ENCODE results near the gene NELL2.

NELL2 gene

DNA sequence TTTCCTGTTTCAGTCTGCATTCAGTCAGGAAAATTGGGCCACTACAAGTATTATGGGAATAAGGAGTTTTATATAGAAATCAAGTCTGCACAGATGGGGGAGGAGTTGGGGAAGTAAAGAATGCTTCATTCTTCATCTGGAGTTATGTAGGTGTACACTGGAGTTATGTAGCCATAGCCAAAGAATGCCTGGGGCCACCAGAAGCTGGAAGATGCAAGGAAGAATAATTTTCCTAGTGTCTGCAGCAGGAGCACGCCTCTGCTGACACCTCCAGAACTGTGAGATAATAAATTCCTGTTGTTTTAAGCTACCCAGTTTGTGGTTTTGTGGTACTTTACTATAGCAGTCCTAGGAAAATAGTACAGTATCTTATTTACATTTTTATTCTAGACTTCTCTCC is 333.4 kb downstream of the NELL2 start:
- no peak for DNase-seq (ENCODE audit: low read depth in 2 of 2)

DNA sequence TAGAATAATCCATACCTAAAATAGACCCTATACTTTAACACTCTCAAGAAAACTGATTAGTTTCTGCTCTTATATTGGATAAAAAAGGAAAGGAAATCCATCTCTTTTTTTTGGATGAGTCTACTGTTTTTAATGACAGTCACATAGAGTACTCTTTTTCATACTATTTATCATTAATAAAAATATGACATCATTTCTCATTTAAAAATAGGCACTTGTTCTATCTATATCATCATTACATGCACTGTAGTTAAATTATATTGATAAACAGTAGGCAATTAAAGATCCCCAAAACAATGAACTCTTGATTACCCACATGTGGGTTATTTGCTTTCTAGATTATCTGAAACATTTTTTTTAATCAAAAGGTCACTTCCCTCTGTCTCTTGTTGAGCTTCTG is 338.8 kb downstream of the NELL2 start:
- DNase-seq (ENCODE audit: low read depth in 2 of 2), result no peak

GRCh38 chr12:44532940-44533339 is 343.2 kb downstream of the NELL2 start:
- no peak for DNase-seq (ENCODE audit: low read depth in 2 of 2)

DNA sequence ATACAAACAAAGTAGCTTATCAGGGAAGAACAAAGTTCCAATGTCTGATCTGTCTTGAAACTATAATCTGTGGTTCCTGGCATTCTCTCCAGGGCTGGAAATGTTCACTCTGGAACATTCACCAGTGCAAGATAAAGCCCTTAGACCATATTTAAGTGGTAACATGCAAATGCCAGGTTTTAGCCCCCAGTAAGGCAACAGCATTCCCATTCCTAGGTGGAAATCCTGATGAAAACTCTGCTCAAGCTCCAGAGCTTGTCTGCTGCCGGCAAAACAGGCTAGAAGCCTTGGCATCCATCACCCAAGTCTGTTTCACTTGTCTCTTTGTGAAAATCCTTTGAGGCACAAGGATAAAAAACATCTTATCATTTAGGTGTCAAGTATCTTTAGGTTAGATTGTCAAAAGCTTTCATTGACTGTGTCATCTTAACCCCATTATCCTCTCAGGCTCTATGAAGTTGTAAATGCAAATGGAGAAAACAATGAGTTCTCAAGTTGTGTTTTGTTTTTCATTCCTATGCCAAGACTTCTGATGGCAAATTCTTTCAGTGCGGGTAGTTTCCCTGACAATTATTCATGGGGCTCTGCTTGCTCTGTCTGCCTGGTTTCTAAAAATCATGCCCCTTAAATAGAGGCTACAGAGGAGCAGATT is 344.7 kb downstream of the NELL2 start:
- DNase-seq (ENCODE audit: low read depth in 2 of 2), result no peak

DNA sequence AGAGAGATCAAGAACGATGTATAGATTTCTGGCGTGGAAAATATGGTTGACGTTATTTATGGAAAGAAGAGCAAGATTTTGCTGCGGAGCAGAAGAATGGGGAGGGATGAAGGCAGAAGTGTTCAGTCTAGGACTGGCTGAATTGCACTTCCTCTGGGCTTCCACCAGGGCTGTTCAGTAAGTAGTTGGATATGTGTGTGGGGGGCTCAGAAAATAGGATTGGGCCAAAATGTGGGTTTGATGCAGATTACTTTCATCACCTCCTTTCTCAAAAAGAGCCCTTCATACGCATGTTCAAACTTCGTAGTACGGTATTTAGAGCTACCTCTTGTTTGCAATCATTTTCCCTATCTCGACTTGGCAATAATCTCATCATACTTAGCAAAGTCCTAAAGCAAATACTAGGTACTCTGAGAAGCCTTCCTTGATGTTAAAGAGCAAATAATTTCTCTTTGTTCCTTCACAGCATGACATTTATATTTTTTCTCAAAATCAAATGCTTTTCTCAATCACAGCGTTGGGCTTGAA is 349.4 kb downstream of the NELL2 start:
- no peak for DNase-seq (ENCODE audit: low read depth in 2 of 2)

- no peak for DNase-seq (ENCODE audit: low read depth in 2 of 2)
Observed at GRCh38 chr12:44525806-44526654, 350.1 kb downstream of the NELL2 start.

GRCh38 chr12:44523828-44524227 is 352.3 kb downstream of the NELL2 start:
- no peak for DNase-seq (ENCODE audit: low read depth in 2 of 2)

GRCh38 chr12:44521702-44522101 is 354.4 kb downstream of the NELL2 start:
- no peak for DNase-seq (ENCODE audit: low read depth in 2 of 2)

GRCh38 chr12:44519931-44520330 is 356.2 kb downstream of the NELL2 start:
- DNase-seq (ENCODE audit: low read depth in 2 of 2), result no peak

- no peak for DNase-seq (ENCODE audit: low read depth in 2 of 2)
Observed at GRCh38 chr12:44511289-44511688, 364.8 kb downstream of the NELL2 start.

- DNase-seq (ENCODE audit: low read depth in 2 of 2), result no peak
Observed at GRCh38 chr12:44510510-44510909, 365.6 kb downstream of the NELL2 start.

- no peak for DNase-seq (ENCODE audit: low read depth in 2 of 2)
Observed at GRCh38 chr12:44510076-44510475, 366.0 kb downstream of the NELL2 start.

GRCh38 chr12:44509471-44509870 is 366.6 kb downstream of the NELL2 start:
- DNase-seq (ENCODE audit: low read depth in 2 of 2), result no peak

- DNase-seq (ENCODE audit: low read depth in 2 of 2), result no peak
Observed at GRCh38 chr12:44507461-44507860, 368.7 kb downstream of the NELL2 start.

DNA sequence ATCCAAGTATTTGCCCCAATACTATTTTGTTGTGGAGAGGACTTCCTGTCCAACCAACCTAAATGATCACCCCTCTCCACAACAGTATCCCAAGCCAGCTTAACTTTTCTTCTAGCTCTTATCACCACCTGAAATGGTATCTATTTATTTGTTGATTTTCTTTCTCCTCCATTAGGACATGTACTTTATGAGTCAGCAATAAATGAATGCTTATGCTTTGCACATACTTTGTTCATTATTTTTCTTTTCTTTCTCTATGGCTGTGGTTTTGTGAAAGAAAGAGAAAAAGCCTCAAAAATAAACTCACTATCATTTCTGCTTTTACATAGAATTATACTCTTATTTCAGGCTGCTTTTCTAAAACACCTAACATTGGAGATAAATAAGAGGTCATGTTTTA is 371.3 kb downstream of the NELL2 start:
- no peak for DNase-seq (ENCODE audit: low read depth in 2 of 2)

GRCh38 chr12:44503329-44503728 is 372.8 kb downstream of the NELL2 start:
- DNase-seq (ENCODE audit: low read depth in 2 of 2), result no peak

DNA sequence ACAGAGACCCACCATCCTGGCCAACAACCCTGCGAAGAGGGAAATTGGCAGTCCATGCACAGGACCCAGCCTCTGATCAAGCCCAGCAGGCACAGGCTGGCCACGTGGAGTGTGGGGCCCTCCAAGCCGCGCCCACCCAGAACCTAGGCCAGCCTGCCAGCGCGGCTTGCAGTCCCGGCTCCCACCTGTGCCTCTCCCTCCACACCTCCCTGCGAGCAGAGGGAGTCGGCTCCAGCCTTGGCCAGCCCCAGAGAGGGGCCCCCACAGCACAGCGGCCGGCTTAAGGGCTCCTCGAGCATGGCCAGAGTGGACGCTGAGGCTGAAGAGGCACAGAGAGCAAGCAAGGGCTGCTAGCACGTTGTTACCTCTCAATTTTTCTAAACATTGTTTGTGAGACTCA is 373.4 kb downstream of the NELL2 start:
- no peak for DNase-seq (ENCODE audit: low read depth in 2 of 2)

GRCh38 chr12:44500423-44500822 is 375.7 kb downstream of the NELL2 start:
- no peak for DNase-seq (ENCODE audit: low read depth in 2 of 2)

DNA sequence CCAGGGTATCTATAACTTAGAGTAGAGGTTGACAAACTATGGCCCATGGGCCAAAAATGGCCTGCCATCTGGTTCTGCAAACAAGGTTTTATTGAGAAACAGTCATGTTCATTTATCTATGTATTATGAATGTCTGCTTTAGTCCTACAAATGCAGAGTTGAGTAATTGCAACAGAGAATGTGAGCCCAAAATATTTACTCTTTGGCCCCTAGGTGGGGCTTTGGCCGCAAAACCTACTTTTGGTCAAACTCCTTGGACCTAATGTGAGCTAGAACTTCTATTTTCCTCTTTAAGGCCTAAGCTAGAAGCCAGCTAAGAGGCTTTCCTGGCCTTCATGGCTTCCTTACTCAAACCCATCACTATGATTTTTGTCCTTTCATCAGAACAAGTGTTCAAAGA is 379.1 kb downstream of the NELL2 start:
- no peak for DNase-seq (ENCODE audit: low read depth in 2 of 2)

DNA sequence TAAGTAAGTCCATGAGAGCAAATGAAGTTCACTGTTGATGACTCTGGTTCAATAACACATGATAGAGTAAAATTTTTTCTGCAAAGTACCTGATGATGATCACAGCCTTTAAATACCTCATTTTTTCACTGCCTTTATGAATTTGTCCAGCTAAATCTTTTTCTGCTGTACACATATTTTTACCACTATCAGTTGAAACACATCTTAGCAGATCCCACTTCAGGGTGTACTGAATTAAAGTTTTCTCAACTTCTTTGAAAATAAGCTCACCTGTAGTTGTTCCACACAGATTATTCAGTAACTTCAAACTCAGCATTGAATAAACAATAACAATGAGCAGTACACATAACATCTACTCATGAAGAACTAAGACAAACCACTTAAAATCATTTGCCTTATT is 385.9 kb downstream of the NELL2 start:
- no peak for DNase-seq (ENCODE audit: low read depth in 2 of 2)

DNA sequence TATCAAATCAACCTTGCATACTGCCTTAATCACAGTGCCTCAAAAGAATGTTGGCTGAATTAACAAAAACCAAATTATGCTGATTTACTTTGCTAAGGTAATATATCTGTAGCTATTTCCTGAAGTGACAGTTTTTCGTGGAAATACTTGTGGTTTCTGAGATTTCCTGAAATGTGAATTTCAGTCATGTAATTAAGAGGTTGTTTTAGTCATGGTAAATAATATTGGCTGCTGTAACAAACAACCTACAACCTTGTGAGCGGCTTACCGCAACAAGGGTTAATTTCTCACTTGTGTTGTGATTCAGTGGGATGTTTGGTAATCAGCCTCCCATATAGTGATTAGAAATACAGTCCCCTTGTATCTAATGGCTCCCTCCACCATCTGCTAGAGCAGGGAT is 387.9 kb downstream of the NELL2 start:
- DNase-seq (ENCODE audit: low read depth in 2 of 2), result no peak

- no peak for DNase-seq (ENCODE audit: low read depth in 2 of 2)
Observed at GRCh38 chr12:44484862-44485261, 391.3 kb downstream of the NELL2 start.

DNA sequence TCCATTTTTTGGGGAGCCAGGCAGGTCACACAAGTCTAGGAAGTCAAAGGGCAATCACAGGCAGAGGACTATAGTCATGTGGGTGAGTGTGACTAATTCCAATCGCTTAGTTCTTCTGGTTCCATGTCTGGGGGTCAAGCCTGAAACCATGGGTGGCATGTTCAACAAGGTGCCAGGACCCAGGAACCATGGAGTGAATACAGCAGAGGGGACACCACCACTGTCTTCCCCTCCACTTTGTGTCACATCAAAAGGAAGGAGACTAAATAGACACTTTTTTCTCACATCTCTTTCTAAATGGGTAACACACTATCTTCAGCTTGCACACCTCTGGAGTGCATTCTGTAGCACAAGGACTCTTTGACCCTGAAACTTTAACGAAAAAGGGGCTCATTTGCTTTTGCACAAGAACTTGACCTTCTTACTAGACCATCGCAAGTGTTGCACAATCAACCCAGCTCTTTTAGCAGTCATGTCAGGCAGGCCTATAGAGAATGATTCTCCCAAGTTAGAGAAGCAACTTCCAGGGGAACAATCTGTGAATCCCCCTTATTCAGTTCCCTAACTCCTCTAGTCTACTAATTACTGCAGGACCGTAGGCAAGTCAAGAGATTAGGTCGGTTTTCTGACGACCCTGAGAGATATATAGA is 398.7 kb downstream of the NELL2 start:
- no peak for DNase-seq (ENCODE audit: low read depth in 2 of 2)
